HG02973 (cell line): ENCODE results near the gene ROR2.
"Not testable (repeated sequence)": the region's sequence is repeated elsewhere in the genome, so short reads cannot be mapped to it uniquely, and the experiment has no call there.

Source experiments
- ATAC-seq: cut with Tn5 transposase; IDR thresholded peaks from one replicate; pipeline ENCODE4 v1.9.1; 2021; ENCODE audit warnings: moderate library complexity; ENCODE audit not compliant: unreplicated experiment

Gene ROR2

GRCh38 chr9:91927922-91928510, 22.0 kb downstream of the ROR2 start:
- ATAC-seq, result no peak

- no peak for ATAC-seq
These were observed 25.9 kb downstream of the ROR2 start for GRCh38 chr9:91924090-91924489.

- no peak for ATAC-seq
These were observed 26.9 kb downstream of the ROR2 start for GRCh38 chr9:91923145-91923544.

GRCh38 chr9:91921371-91921770, 28.7 kb downstream of the ROR2 start:
- ATAC-seq, result no peak

GRCh38 chr9:91920630-91921350, 29.2 kb downstream of the ROR2 start:
- no peak for ATAC-seq

- ATAC-seq, result no peak
These were observed 30.4 kb downstream of the ROR2 start for GRCh38 chr9:91919621-91920020.

- ATAC-seq, result no peak
These were observed 32.6 kb downstream of the ROR2 start for GRCh38 chr9:91917436-91917835.

- ATAC-seq, result no peak
These were observed 34.3 kb downstream of the ROR2 start for GRCh38 chr9:91915524-91916263.

- ATAC-seq, result no peak
These were observed 35.1 kb downstream of the ROR2 start for GRCh38 chr9:91914937-91915336.

- no peak for ATAC-seq
These were observed 35.6 kb downstream of the ROR2 start for GRCh38 chr9:91914404-91914803.

GRCh38 chr9:91913986-91914385, 36.0 kb downstream of the ROR2 start:
- ATAC-seq, result no peak

- ATAC-seq, result no peak
These were observed 36.9 kb downstream of the ROR2 start for GRCh38 chr9:91913096-91913495.

- no peak for ATAC-seq
These were observed 38.4 kb downstream of the ROR2 start for GRCh38 chr9:91911657-91912056.

GRCh38 chr9:91909256-91909655, 40.8 kb downstream of the ROR2 start:
- not testable (repeated sequence) for ATAC-seq

- no peak for ATAC-seq
These were observed 41.3 kb downstream of the ROR2 start for GRCh38 chr9:91908746-91909145.

GRCh38 chr9:91908293-91908623, 41.8 kb downstream of the ROR2 start:
- no peak for ATAC-seq

- ATAC-seq, result no peak
These were observed 42.3 kb downstream of the ROR2 start for GRCh38 chr9:91907484-91908292.

- ATAC-seq, result no peak
These were observed 44.0 kb downstream of the ROR2 start for GRCh38 chr9:91905991-91906469.

- ATAC-seq, result no peak
These were observed 44.8 kb downstream of the ROR2 start for GRCh38 chr9:91905237-91905650.

GRCh38 chr9:91904588-91905236, 45.3 kb downstream of the ROR2 start:
- no peak for ATAC-seq
